Lung (tissue), 12 donors: Measurements from ENCODE around the gene CXCR5. TPM values are rescaled to one million over a fixed set of nuclear protein-coding genes. Genes with fewer than 3 reads are reported as not detected.

Experiments used
- ATAC-seq: fragments of 200-7000 bp; cut with Tn5 transposase; one replicate; pipeline ENCODE4 v1.9.1; 2020; ENCODE audit warnings: moderate number of reproducible peaks; ENCODE audit not compliant: insufficient read depth, low FRiP score
- DNase-seq, 3 donors: peaks; one replicate each; pipeline ENCODE4 v3.0.0-alpha.2; 2013 to 2017
- H3K27ac ChIP-seq, 2 donors: one replicate each; pipeline ENCODE4 v1.5.1; 2013; ENCODE audit warnings: mild to moderate bottlenecking in 2 of 2, moderate library complexity in 2 of 2, control low read depth in 1 of 2, inconsistent platforms in 1 of 2, low read depth in 1 of 2, low read length in 1 of 2
- H3K27me3 ChIP-seq, 3 donors: one replicate each; pipeline ENCODE4 v1.5.1; 2013; ENCODE audit warnings: low read length in 2 of 3; ENCODE audit not compliant: control insufficient read depth in 3 of 3, insufficient read depth in 3 of 3
- H3K36me3 ChIP-seq, 4 donors: one replicate each; pipeline ENCODE4 v1.5.1; 2013; ENCODE audit warnings: low read length in 4 of 4, mild to moderate bottlenecking in 1 of 4, moderate library complexity in 1 of 4; ENCODE audit not compliant: control insufficient read depth in 4 of 4, insufficient read depth in 4 of 4
- H3K4me1 ChIP-seq, 5 donors: one replicate each; pipeline ENCODE4 v1.5.1; 2013; ENCODE audit warnings: low read length in 5 of 5, mild to moderate bottlenecking in 2 of 5, moderate library complexity in 1 of 5; ENCODE audit not compliant: control insufficient read depth in 5 of 5, insufficient read depth in 5 of 5
- H3K4me3 ChIP-seq: one replicate; pipeline ENCODE4 v1.5.1; 2013; ENCODE audit warnings: mild to moderate bottlenecking, control low read depth, moderate library complexity
- H3K9ac ChIP-seq, 2 donors: one replicate each; pipeline ENCODE4 v1.5.1; 2013; ENCODE audit warnings: low read length in 2 of 2, control low read depth in 1 of 2; ENCODE audit not compliant: insufficient read depth in 1 of 2
- H3K9me3 ChIP-seq, 4 donors: one replicate each; pipeline ENCODE4 v1.5.1; 2013; ENCODE audit warnings: low read length in 3 of 4, mild to moderate bottlenecking in 1 of 4, moderate library complexity in 1 of 4; ENCODE audit not compliant: control insufficient read depth in 4 of 4, insufficient read depth in 3 of 4
- WGBS, 2 donors: extraction: QIAGEN DNeasy Blood & Tissue Kit; methylation state at CpG; one replicate each; pipeline ENCODE4 v1.1.7; 2013; 5-methylcytosine and 5-hydroxymethylcytosine counted together
- polyA plus RNA-seq, 2 donors: library from polyadenylated mRNA; stranded (reverse); fragments of 200-250 nt; gene quantifications; one replicate each; pipeline ENCODE4 v1.2.1, GENCODE V29; 2013
- total RNA-seq, 2 donors: library from RNA; depleted of rRNA in 1 of 2; stranded (reverse); fragments of >200 nt in 1 of 2; gene quantifications; one replicate each; pipeline ENCODE4 v1.2.1, GENCODE V29; 2014 to 2021
- TF ChIP-seq, protein P1 (sequence below): IDR thresholded peaks from 2 replicates; pipeline ENCODE4 v1.5.1; 2012; ENCODE audit warnings: mild to moderate bottlenecking; ENCODE audit errors: control extremely low read depth, extremely low read depth
- donor health status: control.
- donor health status: control.
- donor health status: Bipolar disorder and iron deficiency.
- donor health status: healthy.
- donor health status: DM: yes; HTN: yes; CAD: no.

CXCR5 gene
- total and polyA plus RNA-seq, 4 donors: 0.16 to 0.65 (median 0.48) TPM; not detected in 1

DNA sequence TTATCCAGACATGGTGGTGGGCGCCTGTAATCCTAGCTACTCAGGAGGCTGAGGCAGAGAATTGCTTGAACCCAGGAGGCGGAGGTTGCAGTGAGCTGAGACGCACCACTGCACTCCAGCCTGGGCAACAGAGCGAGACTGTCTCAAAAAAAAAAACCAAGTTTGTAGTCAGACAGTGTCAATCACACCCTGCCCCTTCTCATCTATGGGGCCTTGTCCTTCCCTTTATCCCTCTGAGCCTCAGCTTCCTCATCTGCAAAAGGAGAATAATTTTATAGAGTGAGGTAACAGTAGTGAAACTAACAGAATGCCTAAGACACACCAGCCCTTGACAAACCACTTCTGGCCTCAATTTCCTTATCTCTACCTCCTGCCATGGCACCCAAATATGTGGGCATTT is 31.3 kb downstream of the CXCR5 start:
- no peak for ATAC-seq

DNA sequence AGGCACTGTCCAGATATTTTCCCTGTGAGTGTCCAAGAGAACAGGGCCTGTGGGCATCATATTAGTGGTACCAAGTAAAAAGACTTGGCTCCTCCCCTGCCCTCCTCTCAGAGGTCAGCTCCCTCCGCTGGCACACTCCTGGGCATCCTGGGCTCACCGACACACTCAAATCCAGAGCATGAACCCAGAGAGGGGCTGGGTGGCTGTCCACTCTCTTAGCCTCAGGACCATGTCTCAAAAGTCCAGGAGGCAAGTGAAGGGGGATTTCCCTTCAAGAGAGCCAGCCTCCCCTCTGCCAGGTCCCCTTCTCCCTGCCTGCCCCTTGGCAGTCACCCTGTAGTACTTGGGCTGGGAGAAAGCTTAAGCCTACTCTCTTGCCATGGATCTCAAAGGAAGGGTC is 31.7 kb downstream of the CXCR5 start:
- ATAC-seq: no peak
- WGBS, 2 donors: 85 to 96% methylated on average over 2 of the region's 2 CpGs
- peaks cover 26 to 94% (median 73%) of the 10 kb centered on the region in 5 donors for H3K4me1 ChIP-seq
- H3K36me3 ChIP-seq: peaks cover 0 to 6% (median 0%) of the 10 kb centered on the region in 4 donors
- H3K9me3 ChIP-seq: no peaks in the 10 kb centered on the region
- TF ChIP-seq, protein P1, sequence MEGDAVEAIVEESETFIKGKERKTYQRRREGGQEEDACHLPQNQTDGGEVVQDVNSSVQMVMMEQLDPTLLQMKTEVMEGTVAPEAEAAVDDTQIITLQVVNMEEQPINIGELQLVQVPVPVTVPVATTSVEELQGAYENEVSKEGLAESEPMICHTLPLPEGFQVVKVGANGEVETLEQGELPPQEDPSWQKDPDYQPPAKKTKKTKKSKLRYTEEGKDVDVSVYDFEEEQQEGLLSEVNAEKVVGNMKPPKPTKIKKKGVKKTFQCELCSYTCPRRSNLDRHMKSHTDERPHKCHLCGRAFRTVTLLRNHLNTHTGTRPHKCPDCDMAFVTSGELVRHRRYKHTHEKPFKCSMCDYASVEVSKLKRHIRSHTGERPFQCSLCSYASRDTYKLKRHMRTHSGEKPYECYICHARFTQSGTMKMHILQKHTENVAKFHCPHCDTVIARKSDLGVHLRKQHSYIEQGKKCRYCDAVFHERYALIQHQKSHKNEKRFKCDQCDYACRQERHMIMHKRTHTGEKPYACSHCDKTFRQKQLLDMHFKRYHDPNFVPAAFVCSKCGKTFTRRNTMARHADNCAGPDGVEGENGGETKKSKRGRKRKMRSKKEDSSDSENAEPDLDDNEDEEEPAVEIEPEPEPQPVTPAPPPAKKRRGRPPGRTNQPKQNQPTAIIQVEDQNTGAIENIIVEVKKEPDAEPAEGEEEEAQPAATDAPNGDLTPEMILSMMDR: no peak
- no peaks in the 10 kb centered on the region for H3K27me3 ChIP-seq
- peak overlapping the region in 1 of 2 donors; percentile 9 for H3K9ac ChIP-seq
- peak overlapping the region; percentile 92 to 93 for H3K27ac ChIP-seq
- no peak overlapping the region for H3K4me3 ChIP-seq
- DNase-seq: no peak

More for the DNA sequence above, 31.3 kb downstream of the CXCR5 start:
- WGBS, 2 donors: 83 to 84% methylated on average over 4 of the region's 4 CpGs
- peaks cover 26 to 94% (median 70%) of the 10 kb centered on the region in 5 donors for H3K4me1 ChIP-seq
- H3K36me3 ChIP-seq: peaks cover 0 to 6% (median 0%) of the 10 kb centered on the region in 4 donors
- no peak overlapping the region for H3K4me3 ChIP-seq
- TF ChIP-seq, protein P1: no peak
- peak overlapping the region in 1 of 2 donors; percentile 9 for H3K9ac ChIP-seq
- H3K9me3 ChIP-seq: no peaks in the 10 kb centered on the region
- peak overlapping the region; percentile 92 to 93 for H3K27ac ChIP-seq
- no peak for DNase-seq
- H3K27me3 ChIP-seq: no peaks in the 10 kb centered on the region

DNA sequence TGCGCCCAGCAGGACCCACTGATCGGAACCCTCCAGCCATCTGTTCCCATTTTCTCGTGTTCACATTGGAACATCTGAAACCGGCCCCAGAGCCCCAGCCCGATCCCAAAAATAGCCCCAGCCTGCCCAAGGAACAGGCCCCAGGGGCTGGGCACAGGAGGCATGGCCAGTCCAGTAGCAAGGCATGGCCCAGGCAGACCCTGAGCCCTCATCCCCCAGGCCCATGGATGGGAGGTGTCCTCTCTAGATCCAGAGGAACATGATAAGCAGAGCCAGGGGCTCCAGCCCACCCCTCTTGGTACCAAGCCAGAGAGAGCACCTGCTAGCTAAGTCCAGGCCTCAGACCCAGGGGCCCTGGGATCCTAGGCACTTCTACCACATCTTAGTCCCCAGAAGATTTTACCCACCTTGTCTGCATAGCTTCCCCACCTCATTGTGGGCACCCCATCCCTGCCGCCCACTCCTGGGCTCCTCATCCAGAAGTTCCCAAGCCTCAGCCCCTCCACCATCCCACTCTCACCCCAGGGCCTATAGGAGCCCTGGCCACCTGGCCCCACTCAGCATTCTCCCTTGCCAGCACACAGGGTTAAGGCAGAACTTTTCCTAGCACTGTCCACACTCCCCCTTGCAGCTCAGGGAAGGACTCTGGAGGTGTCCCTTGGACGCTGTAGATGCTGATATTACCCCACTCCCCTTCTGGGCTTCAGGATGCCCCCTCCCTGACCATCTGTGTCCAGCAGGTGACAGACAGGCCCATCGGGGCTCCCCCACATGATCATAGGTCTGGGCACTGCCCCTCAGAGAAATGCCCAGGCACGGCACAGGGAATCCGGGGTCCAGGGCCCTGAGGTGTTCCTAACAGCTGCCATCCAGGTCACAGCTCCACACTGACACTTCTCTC is 32.5 kb downstream of the CXCR5 start:
- H3K9me3 ChIP-seq: no peaks in the 10 kb centered on the region
- WGBS, 2 donors: 58 to 73% methylated on average over 10 of the region's 10 CpGs
- no peaks in the 10 kb centered on the region for H3K27me3 ChIP-seq
- TF ChIP-seq, protein P1: no peak
- H3K27ac ChIP-seq: peak overlapping the region; percentile 92 to 93
- peaks cover 25 to 95% (median 81%) of the 10 kb centered on the region in 5 donors for H3K4me1 ChIP-seq
- DNase-seq (no peak), ATAC-seq (no peak)
- no peak overlapping the region for H3K4me3 ChIP-seq
- peak overlapping the region in 1 of 2 donors; percentile 17 for H3K9ac ChIP-seq
- peaks cover 0 to 6% (median 0%) of the 10 kb centered on the region in 4 donors for H3K36me3 ChIP-seq
